HK-2 (cell line): ENCODE results near the gene RAET1E.
A peak's percentile ranks its signal among the peaks of the same experiment; 100 is the strongest.
"Not testable (repeated sequence)": the region's sequence is repeated elsewhere in the genome, so short reads cannot be mapped to it uniquely, and the experiment has no call there.

Experiments used
- DNase-seq: peaks from one replicate; pipeline ENCODE4 v3.0.0-alpha.2; 2018; ENCODE audit not compliant: unreplicated experiment

Gene RAET1E

DNA sequence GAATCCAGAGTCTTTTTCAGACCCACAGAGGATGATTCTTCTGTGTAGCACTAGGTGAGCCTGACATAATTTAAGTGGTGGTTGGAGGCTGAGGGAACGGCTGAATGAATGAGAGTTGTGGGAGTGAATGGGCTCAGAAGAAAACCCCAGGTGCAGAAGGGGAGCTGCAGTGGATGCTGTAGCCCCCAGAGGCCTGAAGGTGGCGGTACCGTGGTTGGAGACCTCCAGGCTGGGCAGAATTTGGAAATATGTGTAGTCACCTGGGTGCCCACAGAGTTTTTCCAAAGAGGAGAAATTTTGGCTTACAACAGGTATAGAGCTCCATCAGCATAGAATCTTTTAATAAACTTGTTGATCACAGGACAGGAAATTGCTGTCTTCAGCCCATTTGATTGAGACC lies 31.5 kb upstream of the RAET1E start:
- DNase-seq: no peak

DNA sequence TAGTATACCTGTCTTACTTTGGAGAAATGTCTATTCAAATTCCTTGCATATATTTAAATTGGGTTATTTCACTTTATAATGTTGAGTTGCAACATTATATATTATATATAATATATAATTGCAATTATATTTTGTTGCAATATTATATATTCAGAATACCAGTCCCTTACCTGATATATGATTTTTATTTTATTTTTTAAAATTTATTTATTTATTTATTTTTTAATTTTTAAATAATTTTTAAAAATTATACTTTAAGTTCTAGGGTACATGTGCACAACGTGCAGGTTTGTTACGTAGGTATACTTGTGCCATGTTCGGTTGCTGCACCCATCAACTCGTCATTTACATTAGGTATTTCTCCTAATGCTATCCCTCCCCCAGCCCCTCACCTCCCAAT lies 29.1 kb upstream of the RAET1E start:
- not testable (repeated sequence) for DNase-seq

DNA sequence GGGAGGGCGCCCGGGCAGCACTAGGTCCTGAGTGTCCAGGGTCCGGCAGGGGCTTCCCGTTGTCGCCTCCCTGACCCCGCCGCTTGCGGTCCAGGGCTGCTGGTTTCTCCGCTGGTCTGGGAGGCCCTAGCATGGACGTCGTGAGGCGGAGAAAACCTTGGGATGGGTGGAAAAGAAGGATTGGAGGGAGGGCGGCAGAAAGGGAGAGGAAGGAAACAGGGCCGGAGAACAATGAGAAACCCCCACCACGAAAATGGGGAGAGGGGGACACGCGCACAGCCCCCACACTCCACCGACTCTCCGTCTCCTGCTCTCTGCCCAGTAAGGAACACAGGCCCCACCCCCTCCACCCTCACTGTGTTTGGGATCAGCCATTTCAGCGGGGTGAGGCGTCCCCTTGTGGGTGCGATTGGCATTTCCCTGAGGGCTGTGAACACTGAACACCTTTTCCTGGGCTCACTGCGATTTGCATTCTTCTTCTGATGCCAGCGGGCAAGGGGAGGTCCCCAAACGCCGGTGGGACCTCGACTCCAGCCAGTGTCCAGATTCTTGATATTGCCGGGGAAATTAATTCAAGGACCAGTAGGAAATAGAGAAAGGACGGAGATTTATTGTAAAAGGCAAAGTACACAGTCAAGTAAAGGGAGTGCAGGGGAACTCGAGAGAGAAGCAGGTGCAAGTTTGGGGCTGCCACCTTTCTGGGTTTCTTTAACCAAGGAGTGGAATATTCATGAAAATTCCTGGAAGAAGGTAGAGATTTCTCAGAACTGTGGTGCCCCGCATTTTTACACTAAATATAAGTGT lies 28.3 kb upstream of the RAET1E start:
- peak; percentile 80 for DNase-seq

DNA sequence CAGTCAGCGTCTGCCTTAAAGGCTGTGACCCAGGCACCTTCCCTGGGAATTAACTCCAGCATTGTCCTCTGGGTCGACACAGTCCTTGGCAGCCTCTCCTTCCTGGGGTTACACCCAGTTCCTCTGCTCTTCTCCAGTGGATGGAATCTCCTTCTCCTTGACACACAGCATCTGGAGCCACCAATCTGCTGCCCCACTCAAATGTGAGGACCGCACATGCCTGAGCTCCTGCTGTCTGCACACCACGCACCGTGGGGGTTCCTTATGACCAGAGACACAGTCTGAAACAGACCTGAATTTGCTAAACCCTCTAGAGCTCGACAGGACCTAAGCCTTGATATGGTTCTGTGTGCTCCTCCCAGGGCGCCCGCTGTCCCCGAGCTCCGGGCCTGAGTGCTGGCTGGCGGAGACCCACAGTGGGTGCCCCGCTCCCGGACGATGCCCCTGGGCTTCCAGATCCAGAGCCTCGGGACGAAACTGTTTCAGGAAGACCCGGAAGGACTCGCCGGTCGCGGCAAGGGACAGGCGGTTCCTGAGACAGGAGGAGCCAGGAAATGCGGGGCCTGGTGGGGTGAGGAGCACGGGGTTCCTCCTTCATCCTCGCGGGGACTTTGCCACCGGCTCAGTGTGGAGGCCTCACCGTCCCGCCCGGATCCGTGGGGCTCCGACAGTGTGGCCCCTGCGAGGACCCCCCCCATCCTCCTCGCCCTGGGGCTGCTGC lies 27.5 kb upstream of the RAET1E start:
- no peak for DNase-seq

DNA sequence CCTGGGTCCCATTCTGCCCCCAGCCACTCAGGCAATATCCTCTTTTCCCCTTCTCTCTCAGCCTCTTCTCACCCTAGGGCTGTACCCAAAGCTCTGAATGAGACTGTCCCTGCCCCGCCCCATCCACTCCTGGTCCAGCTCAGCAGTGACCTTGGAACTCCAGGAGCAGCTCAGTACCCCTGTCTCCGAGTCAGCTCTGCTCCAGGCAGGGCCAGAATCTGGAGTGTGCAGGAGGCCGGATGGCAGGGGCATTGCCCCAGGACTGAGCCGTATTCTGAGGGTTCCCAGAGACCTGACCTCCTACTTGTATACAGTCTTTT lies 27.0 kb upstream of the RAET1E start:
- DNase-seq: no peak

DNA sequence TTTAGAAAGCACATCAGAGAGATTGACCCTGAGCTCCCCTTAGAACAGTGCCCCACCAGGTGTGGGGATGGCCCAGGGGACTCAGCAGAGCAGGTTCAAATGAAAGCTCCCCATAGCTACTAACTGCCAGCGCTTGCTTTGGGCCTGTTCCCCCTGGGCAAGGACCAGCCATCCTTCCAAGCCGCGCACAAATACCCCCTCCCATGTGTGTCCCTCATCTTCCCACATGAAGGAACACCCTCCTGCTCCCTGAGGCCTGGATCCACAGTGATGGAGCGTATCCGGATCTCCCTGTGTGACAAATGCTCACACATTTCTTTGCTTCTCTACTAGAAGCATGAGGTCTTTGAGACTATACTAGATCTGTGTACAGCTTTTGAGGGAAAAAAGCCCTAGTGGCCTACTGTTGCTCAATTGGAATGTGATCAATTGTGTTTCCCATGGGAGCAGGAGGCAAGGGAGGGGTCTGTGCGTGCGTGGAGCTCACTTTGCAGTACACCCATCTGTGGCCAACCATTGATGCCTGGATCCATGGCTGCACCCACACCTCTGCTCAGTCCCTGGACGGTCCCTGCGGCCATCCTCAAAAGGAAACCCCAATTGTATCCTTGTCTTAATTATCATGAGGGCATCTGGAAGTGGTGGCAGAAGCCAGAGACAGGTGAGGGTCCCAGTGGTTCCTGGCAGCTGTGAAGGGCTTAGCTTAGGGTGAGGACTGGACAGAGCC lies 26.5 kb upstream of the RAET1E start:
- no peak for DNase-seq

DNA sequence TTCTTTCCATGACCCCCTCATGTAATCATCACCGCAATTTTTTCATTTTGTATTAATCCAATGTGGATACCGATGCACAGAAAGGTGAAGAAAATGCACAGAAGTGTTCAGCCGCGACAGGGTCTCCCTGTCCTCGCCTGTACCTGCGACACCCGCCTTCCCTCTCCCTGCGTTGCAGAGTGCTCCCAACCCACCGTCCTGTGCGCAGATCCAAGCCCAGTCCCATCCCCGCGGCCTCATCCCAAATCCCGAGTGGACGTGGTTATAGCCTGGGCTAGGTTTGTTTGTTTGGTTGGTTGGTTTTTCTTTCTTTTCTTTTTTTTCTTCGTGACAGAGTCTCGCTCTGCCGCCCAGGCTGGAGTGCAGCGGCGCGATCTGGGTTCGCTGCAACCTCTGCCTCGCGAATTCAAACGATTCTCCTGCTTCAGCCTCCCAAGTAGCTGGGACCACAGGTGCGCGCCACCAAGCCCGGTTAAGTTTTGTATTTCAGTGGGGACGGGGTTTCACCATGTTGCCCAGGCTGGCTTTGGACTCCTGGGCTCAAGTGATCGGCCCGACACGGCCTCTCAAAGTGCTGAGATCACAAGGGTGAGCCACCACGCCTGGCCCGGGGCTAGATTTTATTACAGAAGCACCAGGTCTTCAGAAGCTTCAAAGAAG lies 25.5 kb upstream of the RAET1E start:
- DNase-seq: no peak

DNA sequence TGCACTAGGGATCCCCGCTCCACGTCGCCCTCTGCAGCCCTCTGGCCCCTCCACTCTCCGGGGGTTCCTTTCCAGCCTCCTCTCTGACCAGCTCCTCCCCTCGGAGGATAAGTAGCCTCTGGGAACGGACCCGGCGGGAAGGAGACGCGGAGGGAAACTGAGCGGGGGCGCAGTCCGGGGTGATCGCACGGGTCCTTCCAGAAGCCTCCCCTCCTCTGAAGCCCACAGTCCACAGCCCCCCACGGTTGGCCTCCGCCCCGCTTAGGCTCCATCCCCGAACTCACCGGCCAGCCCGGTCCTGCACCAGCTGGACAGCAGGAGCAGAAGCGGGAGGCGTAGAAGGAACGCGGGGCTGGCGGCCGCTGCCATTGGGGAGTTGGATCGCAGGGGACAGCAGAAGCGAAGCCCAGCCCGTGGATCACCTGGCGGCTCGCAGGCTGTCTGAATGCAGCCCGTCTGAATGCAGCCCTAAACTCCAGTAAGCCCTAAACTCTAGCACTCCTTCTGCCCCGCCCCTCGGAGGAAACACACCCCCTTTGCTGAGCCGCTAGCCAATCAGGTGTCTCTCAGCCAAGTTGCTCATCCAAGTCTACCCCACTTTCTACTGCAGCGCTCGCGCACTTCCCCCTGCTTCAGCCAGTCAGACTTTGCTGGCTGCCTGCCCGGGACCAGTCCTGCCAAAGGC lies 24.9 kb upstream of the RAET1E start, which contains the start of gene RAET1G:
Gene RAET1G (minus strand): TSS at position 480 of the 685 bp plus-strand sequence. CDS start 111 bp downstream, at position 369.
- peak; percentile 86 for DNase-seq

DNA sequence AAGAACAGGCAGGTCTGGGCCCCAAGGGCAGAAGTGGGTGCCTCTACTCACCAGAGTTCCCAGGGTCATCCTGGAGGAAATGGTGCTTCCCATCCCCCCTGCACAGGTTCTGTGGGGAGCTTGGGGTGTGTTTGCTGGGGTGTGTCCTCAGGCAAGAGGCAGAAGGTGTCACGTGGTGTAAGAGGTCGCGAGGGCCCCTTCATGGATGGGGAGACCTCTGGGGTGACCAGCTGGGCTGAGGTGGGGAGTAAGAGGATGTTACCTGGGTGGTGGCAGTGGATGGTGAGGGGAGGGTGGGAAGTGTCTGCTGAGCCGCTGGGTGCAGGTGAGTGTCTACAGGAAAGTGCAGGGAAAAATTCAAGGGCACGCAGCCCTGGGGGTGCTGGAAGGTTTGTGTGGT lies 24.2 kb upstream of the RAET1E start:
- DNase-seq: not testable (repeated sequence)

DNA sequence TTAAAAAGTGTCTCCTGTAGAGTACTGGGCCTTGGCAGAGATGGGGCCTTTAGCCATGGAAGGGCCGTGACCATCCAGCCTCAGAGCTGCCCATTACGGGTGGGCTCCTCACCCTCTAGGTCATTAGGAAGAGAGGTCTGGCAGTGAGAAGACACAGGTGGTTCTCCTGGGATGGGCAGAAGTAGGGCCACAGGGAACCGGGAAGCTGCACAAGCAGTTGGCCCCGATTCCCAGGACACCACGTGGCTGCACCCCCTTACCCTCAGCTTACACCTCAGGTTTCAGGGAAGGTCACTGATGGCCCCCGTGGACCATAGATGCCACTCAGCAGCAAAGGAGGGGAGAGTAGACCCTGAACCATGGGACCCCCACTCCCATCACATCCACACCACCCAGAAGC lies 23.4 kb upstream of the RAET1E start:
- no peak for DNase-seq

DNA sequence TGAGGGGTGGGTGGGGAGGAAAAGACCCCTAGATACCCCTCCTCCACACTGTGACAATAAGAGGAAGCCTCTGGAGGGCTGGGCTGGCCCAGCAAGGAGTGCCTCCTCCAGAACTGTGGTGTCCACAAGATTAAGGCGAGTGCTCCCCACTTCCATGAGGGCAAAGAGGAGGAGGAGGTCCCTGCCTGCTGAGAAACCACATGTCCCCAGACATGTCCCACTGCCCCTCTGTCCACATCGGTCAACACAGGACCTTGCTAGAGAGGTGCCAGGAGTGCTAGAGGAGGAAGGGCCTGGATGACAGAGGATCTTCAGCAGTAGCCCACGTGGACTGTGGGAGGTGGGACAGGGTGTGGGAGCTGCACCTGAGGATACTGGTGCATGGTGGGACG lies 21.9 kb upstream of the RAET1E start:
- DNase-seq: no peak

DNA sequence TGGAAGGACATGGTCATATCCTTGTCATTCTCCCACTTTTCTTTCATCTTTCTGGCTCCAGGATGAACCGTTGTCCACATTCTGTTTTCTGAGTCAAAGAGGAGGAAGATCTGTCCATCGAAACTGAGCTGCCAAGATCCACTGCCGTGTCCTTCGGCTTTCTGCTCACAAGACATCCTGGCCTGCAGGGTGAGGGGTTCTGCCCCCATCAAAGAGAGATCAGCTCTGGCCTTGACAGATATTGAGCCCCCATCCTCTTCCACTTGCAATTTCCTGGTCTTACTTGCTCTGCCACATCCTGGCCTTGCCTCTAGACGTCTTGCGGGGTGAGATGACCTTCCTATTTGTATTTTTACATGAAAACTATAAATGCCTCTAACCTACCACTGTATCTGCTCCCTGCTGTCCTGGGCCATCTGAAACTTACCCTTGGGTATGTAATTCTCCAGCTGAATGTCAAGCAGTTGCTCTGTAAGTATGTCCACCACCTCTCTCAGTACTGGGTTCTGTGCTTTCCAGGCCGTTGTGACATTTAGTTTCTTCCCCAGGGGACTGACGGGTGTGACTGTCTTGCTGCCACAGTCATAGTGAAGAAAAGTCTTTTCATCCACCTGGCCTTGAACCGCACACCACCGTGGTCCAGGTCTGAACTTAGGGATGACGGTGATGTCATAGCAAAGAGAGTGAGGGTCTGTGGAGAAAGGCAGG lies 21.4 kb upstream of the RAET1E start:
- not testable (repeated sequence) for DNase-seq

DNA sequence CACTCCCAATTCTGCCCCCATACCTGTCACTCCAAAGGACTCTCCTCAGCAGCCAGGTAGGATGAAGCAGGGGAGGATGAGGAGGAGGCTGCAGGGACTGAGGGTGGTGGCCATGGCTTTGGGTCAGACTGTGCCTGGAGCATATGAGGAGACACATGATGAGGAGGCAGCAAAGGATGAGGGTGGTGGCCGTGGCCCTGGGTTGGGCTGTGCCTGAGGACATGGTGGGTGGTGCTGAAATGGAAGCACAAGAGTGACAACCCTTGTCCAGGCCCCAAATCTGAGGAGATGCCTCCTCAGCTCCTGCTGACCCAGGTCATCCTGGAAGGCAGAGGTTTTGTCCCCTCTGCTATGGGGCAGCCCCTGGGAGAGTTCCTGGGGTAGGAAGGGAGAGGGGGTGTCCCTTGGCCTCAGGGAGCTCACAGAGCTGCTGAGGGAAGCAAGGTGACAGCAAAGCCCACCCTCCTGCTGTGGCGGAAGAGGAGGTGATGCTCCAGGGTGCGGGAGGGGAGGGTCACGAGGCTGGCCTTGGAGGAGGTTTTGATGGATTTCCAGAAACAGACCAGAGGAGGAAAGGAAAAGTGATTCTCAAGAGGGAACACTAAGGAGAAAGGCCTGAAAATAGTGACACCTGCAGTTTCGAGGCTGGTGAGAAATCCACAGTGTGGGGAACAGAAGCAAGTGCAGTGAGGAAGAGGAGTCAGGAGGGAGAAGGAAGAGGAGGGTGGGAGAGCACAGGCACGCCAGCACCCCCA lies 20.4 kb upstream of the RAET1E start:
- DNase-seq: no peak

DNA sequence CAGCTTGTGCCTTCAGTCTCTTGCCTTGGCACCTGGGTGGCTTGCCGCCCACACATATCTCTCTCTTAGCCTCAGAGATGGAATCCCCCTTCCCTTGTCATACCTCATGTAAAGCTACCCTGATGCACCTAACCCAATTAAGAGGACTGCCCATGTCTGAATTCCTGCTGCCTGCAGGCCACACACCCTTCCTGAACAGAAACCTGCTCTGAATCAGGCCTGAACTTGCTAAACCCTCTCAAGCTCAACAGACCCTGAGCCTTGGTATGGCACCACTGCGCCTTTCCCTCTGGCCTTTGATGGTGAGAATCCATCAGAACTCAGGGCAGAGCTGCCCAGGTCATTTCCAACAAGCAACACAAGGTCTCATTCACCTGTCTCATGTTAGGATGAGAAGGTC lies 19.8 kb upstream of the RAET1E start:
- no peak for DNase-seq

DNA sequence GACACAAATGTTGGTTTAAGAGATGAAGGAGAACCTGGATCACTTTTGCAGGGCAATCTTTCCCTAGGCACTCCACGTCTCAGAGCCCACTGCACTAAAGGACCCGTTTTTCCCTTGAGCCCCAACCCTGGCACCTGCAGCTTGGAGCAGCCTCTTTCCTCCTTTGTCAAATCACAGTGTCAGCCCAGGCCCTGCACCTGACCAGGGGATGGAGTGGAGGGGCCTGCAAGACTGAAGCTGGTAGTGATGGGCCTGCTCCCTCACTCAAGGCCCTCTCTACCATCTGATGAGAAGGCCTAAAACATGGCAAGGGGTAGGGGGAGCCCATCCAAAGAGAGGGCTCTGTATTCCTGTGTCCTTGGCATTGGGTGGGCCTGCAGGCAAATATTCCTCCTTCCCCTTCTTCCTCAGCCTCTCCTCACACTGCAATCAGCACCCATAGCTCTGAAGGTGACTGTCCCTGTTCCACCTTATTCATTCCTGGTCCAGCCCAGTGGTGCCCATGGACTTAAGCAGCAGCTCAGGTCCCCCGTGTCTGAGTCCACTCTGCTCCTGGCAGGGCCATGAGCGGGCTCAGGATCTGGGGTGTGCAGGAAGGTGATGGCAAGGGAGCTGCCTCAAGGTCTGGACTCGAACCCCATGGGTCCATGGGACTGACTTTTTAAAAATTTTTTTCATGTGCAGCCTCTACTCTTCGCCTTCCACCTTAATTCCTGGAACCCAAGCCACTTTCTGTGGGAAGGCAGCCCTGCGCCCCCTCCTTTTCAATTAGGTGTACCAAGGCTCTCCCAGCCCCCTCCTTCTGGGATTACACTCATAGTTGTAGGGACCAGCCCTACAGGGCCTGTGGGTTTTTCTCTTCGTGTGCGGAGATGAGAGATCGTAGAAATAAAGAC lies 18.3 kb upstream of the RAET1E start:
- DNase-seq: no peak

DNA sequence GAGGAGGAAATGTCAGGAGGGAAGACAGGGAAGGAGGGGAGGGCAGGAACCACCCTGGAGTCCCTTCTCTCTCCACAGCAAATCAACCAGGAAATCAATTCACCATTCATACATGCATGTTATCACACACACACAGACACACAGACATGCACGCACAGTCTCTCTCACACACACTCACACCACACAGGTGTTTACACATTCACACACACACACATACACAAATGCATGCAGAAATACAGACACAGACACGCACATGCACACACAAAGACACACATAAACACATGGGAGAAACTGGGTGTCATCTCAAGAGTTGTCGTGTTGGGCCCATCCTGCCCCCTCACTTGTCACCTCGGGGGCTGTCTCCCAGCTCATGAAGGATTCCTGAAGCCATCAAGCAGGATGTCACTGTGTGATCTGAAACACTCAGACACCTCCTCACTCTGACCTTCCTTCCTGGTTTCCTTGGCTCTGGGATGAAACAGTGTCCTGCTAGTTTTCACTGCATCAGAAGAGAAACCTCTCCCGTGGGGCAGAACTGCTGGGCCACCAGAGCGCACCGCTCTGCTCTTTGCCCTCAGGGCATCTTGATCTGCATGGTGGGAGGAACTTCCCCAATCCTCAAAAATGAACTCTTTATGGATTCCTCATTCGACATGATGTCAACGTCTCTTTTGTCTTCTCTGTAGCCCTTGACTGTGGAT lies 15.8 kb upstream of the RAET1E start:
- DNase-seq: no peak

DNA sequence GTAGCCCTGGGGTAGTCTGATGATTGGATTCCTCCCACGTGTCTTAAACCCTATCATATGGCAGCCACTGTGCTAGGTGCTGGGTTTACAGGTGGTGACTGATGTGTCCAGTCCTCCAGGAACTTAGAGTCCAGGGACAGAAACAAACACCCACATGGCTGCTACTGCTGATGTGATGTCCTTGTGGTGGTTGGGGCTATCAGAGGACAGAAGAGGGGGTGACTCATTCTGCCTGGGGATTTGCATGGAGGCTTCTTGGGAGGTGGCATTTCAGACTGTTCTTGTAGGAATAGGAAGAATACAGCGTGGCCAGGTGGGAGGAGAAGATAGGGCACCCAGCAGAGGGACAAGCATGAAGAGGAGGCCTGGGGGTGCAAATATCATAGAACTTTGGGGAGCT lies 15.2 kb upstream of the RAET1E start:
- DNase-seq: no peak

DNA sequence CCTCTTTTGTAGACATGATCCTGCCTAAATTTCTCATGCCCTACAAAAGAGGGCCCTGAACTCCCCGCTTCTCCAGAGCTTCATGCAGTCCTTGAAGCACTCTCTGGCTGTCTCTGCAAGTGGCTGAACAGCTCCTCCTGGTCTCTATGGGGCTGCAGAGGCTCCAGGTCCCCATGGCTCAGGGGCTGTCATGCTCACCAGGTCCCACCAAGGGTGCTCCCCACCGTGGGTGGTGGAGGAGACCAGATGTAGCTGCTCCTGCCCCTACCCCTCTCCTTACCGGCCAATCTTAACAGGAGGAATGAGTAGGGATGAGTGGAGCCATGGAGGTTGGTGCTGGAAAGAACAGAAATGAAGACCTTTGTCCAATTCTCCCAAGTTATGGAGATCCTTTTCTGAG lies 14.8 kb upstream of the RAET1E start:
- not testable (repeated sequence) for DNase-seq

DNA sequence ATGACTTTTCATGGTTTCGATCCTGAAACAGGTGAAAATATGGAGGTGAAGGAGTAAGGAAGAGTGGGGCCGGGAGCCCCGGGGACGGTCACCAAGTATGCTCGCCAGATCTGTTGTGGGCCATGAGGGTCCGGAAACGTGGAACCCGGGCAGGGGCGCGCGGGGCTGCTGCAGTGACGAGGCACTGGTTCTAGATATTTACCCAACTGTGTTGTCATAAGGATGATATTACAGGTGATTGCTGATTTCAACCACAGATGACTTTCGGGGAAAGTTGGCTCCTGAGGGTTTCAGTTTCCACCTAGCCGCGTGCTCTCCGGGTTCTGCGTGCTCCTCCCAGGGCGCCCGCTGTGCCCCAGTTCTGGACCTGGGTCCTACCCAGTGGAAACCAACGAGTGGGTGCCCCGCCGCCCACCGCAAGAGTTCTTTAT lies 12.8 kb upstream of the RAET1E start:
- DNase-seq: no peak
